ENCODE data around the gene CPNE4.
"Not testable (repeated sequence)": the region's sequence is repeated elsewhere in the genome, so short reads cannot be mapped to it uniquely, and the experiment has no call there.

Gene CPNE4

GRCh38 chr3:132004571-132004970 lies 30.2 kb downstream of the CPNE4 start:
- no peaks in the 10 kb centered on the region for H3K9me3 Mint-ChIP-seq
- H3K27me3 Mint-ChIP-seq: peaks cover 5 to 11% of the 10 kb centered on the region in 2 donors
- no peak overlapping the region for H3K27ac Mint-ChIP-seq
- ATAC-seq (replicated peaks) (no peak), DNase-seq (no peak)
- H3K4me1 Mint-ChIP-seq: no peaks in the 10 kb centered on the region
- no peaks in the 10 kb centered on the region for H3K36me3 Mint-ChIP-seq
- no peak overlapping the region for H3K4me3 Mint-ChIP-seq

- Mint-ChIP-seq H3K27ac (no peak overlapping the region), H3K4me3 (no peak overlapping the region), H3K4me1 (no peaks in the 10 kb centered on the region), H3K9me3 (no peaks in the 10 kb centered on the region), H3K36me3 (no peaks in the 10 kb centered on the region), H3K27me3 (peaks cover 8 to 11% of the 10 kb centered on the region in 2 donors)
- no peak for DNase-seq
- no peak for ATAC-seq (replicated peaks)
Measured at GRCh38 chr3:132003685-132004084, 31.1 kb downstream of the CPNE4 start.

DNA sequence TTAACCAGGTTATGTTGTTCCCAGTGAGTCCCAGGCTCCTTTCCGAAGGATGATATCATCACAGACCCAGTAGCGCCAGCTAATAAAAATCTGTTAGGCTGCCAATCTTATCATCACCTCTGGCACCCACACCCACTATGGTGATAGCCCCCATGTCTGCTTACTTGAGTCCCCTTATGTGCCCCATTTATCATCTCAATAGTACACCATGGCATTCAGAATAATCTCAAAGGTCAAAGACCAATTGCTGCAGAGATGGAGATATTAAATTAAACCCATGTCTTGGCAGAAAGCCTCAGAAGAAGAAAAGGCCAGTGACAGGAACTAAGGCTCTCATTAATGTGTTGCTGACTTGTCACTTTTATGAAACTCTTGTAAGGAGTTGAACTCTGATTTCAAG lies 32.8 kb downstream of the CPNE4 start:
- H3K4me1 Mint-ChIP-seq: no peaks in the 10 kb centered on the region
- H3K27me3 Mint-ChIP-seq: peaks cover 8% of the 10 kb centered on the region in 2 donors
- no peaks in the 10 kb centered on the region for H3K9me3 Mint-ChIP-seq
- ATAC-seq (replicated peaks) (no peak), DNase-seq (no peak)
- no peak overlapping the region for H3K4me3 Mint-ChIP-seq
- H3K36me3 Mint-ChIP-seq: no peaks in the 10 kb centered on the region
- no peak overlapping the region for H3K27ac Mint-ChIP-seq

GRCh38 chr3:132001036-132001435 lies 33.8 kb downstream of the CPNE4 start:
- no peak overlapping the region for H3K27ac Mint-ChIP-seq
- no peaks in the 10 kb centered on the region for H3K4me1 Mint-ChIP-seq
- no peaks in the 10 kb centered on the region for H3K9me3 Mint-ChIP-seq
- ATAC-seq (replicated peaks) (no peak), DNase-seq (no peak)
- no peak overlapping the region for H3K4me3 Mint-ChIP-seq
- no peaks in the 10 kb centered on the region for H3K36me3 Mint-ChIP-seq
- H3K27me3 Mint-ChIP-seq: peaks cover 0 to 3% of the 10 kb centered on the region in 2 donors

GRCh38 chr3:131998027-131998426 lies 36.8 kb downstream of the CPNE4 start:
- Mint-ChIP-seq H3K9me3 (no peaks in the 10 kb centered on the region), H3K27ac (no peak overlapping the region), H3K4me3 (no peak overlapping the region), H3K4me1 (no peaks in the 10 kb centered on the region), H3K27me3 (peaks cover 3 to 6% of the 10 kb centered on the region in 2 donors), H3K36me3 (no peaks in the 10 kb centered on the region)
- ATAC-seq (replicated peaks): no peak
- no peak for DNase-seq

DNA sequence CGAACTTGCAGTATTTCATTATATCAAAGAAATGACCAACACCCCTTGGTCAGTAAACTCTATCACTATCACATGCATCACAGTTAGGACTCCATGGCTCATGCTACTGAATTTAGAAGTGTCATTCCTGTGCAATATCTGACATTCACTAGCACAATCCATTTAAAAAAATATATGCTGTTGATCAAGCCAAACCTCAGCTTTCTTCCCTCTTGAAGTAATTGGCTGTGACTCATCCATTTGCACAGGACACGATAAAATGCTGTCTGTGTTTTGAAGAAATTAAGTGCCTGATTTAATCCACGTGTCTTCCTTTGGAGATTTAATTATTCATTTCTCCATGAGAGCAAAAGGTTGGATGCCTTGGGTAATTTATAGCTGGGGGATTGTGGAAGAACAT lies 38.9 kb downstream of the CPNE4 start:
- Mint-ChIP-seq H3K27ac (no peak overlapping the region), H3K4me1 (no peaks in the 10 kb centered on the region), H3K4me3 (no peak overlapping the region), H3K36me3 (peaks cover 0 to 4% of the 10 kb centered on the region in 2 donors), H3K27me3 (peaks cover 3 to 6% of the 10 kb centered on the region in 2 donors), H3K9me3 (peaks cover 5 to 13% of the 10 kb centered on the region in 2 donors)
- DNase-seq (no peak), ATAC-seq (replicated peaks) (no peak)

- Mint-ChIP-seq H3K4me1 (no peaks in the 10 kb centered on the region), H3K27me3 (no peaks in the 10 kb centered on the region), H3K4me3 (no peak overlapping the region), H3K9me3 (peaks cover 6 to 16% of the 10 kb centered on the region in 2 donors), H3K27ac (no peak overlapping the region), H3K36me3 (peaks cover 0 to 5% of the 10 kb centered on the region in 2 donors)
- DNase-seq (no peak), ATAC-seq (replicated peaks) (no peak)
Measured at GRCh38 chr3:131989318-131989717, 45.5 kb downstream of the CPNE4 start.

- DNase-seq (no peak), ATAC-seq (replicated peaks) (no peak)
- Mint-ChIP-seq H3K4me1 (no peaks in the 10 kb centered on the region), H3K4me3 (no peak overlapping the region), H3K9me3 (peaks cover 6 to 16% of the 10 kb centered on the region in 2 donors), H3K27ac (no peak overlapping the region), H3K36me3 (peaks cover 0 to 5% of the 10 kb centered on the region in 2 donors), H3K27me3 (no peaks in the 10 kb centered on the region)
Measured at GRCh38 chr3:131988209-131988608, 46.6 kb downstream of the CPNE4 start.

DNA sequence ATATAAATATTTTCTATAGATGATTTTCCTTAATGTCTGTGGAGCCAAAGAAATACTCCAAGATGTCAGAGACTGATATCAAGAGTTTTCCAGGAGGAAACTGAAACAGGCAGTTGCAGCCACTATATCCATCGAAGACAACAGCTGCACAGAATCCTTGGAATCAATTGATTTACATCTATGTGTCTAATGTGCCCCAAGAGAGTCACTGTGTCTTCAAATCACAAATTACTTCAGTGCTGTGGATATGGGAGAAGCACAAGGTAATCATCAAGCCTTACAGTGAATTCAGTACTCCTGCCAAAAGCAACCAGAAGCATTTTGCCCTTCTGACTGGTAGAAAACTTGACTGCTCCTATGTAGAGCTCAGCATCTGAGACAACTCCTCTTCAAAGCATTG lies 51.1 kb downstream of the CPNE4 start:
- no peaks in the 10 kb centered on the region for H3K36me3 Mint-ChIP-seq
- ATAC-seq (replicated peaks) (no peak), DNase-seq (no peak)
- no peaks in the 10 kb centered on the region for H3K4me1 Mint-ChIP-seq
- H3K4me3 Mint-ChIP-seq: no peak overlapping the region
- no peak overlapping the region for H3K27ac Mint-ChIP-seq
- H3K27me3 Mint-ChIP-seq: peaks cover 0 to 4% of the 10 kb centered on the region in 2 donors
- H3K9me3 Mint-ChIP-seq: peaks cover 9 to 14% of the 10 kb centered on the region in 2 donors

GRCh38 chr3:131981323-131981722 lies 53.5 kb downstream of the CPNE4 start:
- DNase-seq: no peak
- H3K9me3 Mint-ChIP-seq: peaks cover 13 to 23% of the 10 kb centered on the region in 2 donors
- no peaks in the 10 kb centered on the region for H3K4me1 Mint-ChIP-seq
- no peak overlapping the region for H3K4me3 Mint-ChIP-seq
- no peaks in the 10 kb centered on the region for H3K36me3 Mint-ChIP-seq
- no peak overlapping the region for H3K27ac Mint-ChIP-seq
- peaks cover 0 to 4% of the 10 kb centered on the region in 2 donors for H3K27me3 Mint-ChIP-seq
- ATAC-seq (replicated peaks): no peak

- Mint-ChIP-seq H3K9me3 (peaks cover 14 to 27% of the 10 kb centered on the region in 2 donors), H3K27ac (no peak overlapping the region), H3K4me3 (no peak overlapping the region), H3K36me3 (no peaks in the 10 kb centered on the region), H3K4me1 (no peaks in the 10 kb centered on the region), H3K27me3 (no peaks in the 10 kb centered on the region)
- ATAC-seq (replicated peaks): no peak
- no peak for DNase-seq
Measured at GRCh38 chr3:131976448-131976847, 58.4 kb downstream of the CPNE4 start.

- peaks cover 11 to 20% of the 10 kb centered on the region in 2 donors for H3K9me3 Mint-ChIP-seq
Measured at GRCh38 chr3:131975047-131975446, 59.8 kb downstream of the CPNE4 start.

DNA sequence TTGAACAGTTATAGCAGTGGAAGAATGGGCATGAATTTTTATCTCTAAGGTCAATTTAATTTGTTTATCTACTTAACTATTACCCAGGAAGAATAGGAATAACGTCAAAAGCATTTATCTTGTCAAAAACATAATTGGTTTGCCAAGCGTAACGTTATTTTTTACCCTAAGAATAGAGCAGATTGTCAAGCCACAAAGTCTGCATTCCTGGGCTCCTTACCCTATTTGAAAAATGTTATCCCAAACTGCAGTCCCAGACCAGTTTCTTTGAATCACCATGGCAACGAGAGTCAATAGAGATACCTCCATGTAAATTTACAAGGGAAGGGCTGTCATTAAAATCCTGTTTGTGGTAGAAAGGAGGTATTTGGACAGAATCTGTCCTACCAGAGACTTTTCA lies 61.1 kb downstream of the CPNE4 start:
- Mint-ChIP-seq H3K36me3 (no peaks in the 10 kb centered on the region), H3K9me3 (peaks cover 9 to 13% of the 10 kb centered on the region in 2 donors), H3K27me3 (no peaks in the 10 kb centered on the region), H3K27ac (no peak overlapping the region), H3K4me1 (no peaks in the 10 kb centered on the region), H3K4me3 (no peak overlapping the region)
- no peak for ATAC-seq (replicated peaks)
- DNase-seq: no peak

More at GRCh38 chr3:131975047-131975446, 59.8 kb downstream of the CPNE4 start:
- H3K4me3 Mint-ChIP-seq: no peak overlapping the region
- no peaks in the 10 kb centered on the region for H3K36me3 Mint-ChIP-seq
- no peak overlapping the region for H3K27ac Mint-ChIP-seq
- DNase-seq (no peak), ATAC-seq (replicated peaks) (no peak)
- H3K4me1 Mint-ChIP-seq: no peaks in the 10 kb centered on the region
- H3K27me3 Mint-ChIP-seq: no peaks in the 10 kb centered on the region

DNA sequence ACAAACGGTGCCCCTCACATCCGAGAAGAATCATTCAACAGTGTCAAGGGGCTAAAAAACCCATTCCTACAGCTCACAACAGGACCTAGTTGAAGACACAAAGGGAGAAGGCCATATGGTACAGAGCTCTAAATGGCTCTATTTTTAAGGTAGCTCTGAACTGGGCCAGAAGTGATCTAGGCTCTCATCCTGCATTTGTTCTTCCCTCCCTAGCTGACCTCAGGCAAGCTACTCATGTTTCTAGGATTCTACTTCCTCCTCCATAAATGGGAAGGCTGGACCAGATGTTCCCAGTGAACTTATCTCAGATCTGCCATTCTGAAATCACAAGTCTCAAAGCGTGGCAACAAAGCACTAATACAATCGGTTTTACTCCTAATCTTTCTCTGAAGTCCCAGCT lies 62.3 kb downstream of the CPNE4 start:
- Mint-ChIP-seq H3K27ac (no peak overlapping the region), H3K4me1 (no peaks in the 10 kb centered on the region), H3K27me3 (no peaks in the 10 kb centered on the region), H3K36me3 (no peaks in the 10 kb centered on the region), H3K4me3 (no peak overlapping the region), H3K9me3 (peaks cover 4 to 11% of the 10 kb centered on the region in 2 donors)
- DNase-seq (no peak), ATAC-seq (replicated peaks) (no peak)

GRCh38 chr3:131972091-131972490 lies 62.7 kb downstream of the CPNE4 start:
- Mint-ChIP-seq H3K4me1 (no peaks in the 10 kb centered on the region), H3K9me3 (peaks cover 6 to 12% of the 10 kb centered on the region in 2 donors), H3K27ac (no peak overlapping the region), H3K4me3 (no peak overlapping the region), H3K36me3 (no peaks in the 10 kb centered on the region), H3K27me3 (no peaks in the 10 kb centered on the region)
- no peak for DNase-seq
- ATAC-seq (replicated peaks): no peak

DNA sequence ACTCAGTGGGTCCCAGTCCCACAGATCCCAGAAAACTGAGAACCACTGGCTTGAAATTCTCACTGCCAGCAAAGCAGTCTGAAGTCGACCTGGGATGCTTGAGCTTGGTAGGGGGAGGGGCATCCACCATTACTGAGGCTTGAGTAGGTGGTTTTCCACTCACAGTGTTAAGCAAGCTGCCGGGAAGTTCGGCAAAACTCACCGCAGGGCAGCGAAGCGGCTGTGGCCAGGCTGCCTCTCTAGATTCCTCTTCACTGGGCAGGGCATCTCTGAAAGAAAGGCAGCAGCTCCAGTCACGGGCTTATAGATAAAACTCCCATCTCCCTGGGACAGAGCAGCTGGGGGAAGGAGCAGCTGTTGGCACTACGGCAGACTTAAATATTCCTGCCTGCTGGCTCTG lies 71.4 kb downstream of the CPNE4 start:
- not testable (repeated sequence) for H3K27me3 Mint-ChIP-seq; H3K4me3 Mint-ChIP-seq; DNase-seq; H3K27ac Mint-ChIP-seq; H3K36me3 Mint-ChIP-seq; H3K4me1 Mint-ChIP-seq; ATAC-seq (replicated peaks)
- H3K9me3 Mint-ChIP-seq: peaks cover 13 to 16% of the 10 kb centered on the region in 2 donors

Data from stimulated activated naive B cell treated with anti-CD40 and anti-IgM and Interleukin-4, amounts not matched to agents 10 μg/mL and 1 μg/mL and 100 μg/mL, for 72 hours (primary cell).